GM19238 (cell line): ENCODE data around the gene MCL1.
A peak's percentile ranks its signal among the peaks of the same experiment; 100 is the strongest.
"Not testable (repeated sequence)": the region's sequence is repeated elsewhere in the genome, so short reads cannot be mapped to it uniquely, and the experiment has no call there.

ENCODE experiments used
- DNase-seq: peaks from one replicate; pipeline ENCODE4 v3.0.0; 2011; ENCODE audit warnings: low spot score; ENCODE audit not compliant: insufficient read length

MCL1 gene

GRCh38 chr1:150579110-150579944, at the start of gene MCL1:
TSS of gene MCL1 (minus strand) at chr1:150579610. CDS start at chr1:150579530, 80 bp downstream.
- DNase-seq, result peak; percentile 88

- no peak for DNase-seq
These were observed 49.3 kb upstream of the MCL1 start for GRCh38 chr1:150628766-150629114.

GRCh38 chr1:150627826-150628410, 48.5 kb upstream of the MCL1 start:
- no peak for DNase-seq

- DNase-seq, result no peak
These were observed 46.7 kb upstream of the MCL1 start for GRCh38 chr1:150626150-150626549.

- DNase-seq, result not testable (repeated sequence)
These were observed 45.1 kb upstream of the MCL1 start for GRCh38 chr1:150624546-150624945.

- DNase-seq, result not testable (repeated sequence)
These were observed 44.7 kb upstream of the MCL1 start for GRCh38 chr1:150624134-150624533.

- no peak for DNase-seq
These were observed 43.0 kb upstream of the MCL1 start for GRCh38 chr1:150622303-150622975.

GRCh38 chr1:150621497-150622302, 42.3 kb upstream of the MCL1 start:
- peak; percentile 42 for DNase-seq

GRCh38 chr1:150620919-150621318, 41.5 kb upstream of the MCL1 start:
- no peak for DNase-seq

- no peak for DNase-seq
These were observed 40.4 kb upstream of the MCL1 start for GRCh38 chr1:150619576-150620509.

GRCh38 chr1:150615346-150616201, 36.2 kb upstream of the MCL1 start:
- no peak for DNase-seq

- DNase-seq, result peak; percentile 19
These were observed 33.9 kb upstream of the MCL1 start for GRCh38 chr1:150613061-150613920.

- DNase-seq, result no peak
These were observed 32.6 kb upstream of the MCL1 start for GRCh38 chr1:150612014-150612345.

GRCh38 chr1:150610576-150610975, 31.2 kb upstream of the MCL1 start:
- DNase-seq, result no peak

GRCh38 chr1:150609732-150610131, 30.3 kb upstream of the MCL1 start:
- no peak for DNase-seq

GRCh38 chr1:150606463-150607142, 27.2 kb upstream of the MCL1 start:
- no peak for DNase-seq

GRCh38 chr1:150605451-150605731, 26.0 kb upstream of the MCL1 start:
- not testable (repeated sequence) for DNase-seq

- no peak for DNase-seq
These were observed 24.8 kb upstream of the MCL1 start for GRCh38 chr1:150604226-150604588.
